Progenitor cell of endocrine pancreas (in vitro differentiated cells): ENCODE results near the gene FMN2. TPM values are rescaled to one million over a fixed set of nuclear protein-coding genes. Genes with fewer than 3 reads are reported as not detected.

Source experiments
- DNase-seq: peaks from one replicate; pipeline ENCODE4 v3.0.0; 2021; ENCODE audit warnings: low spot score; ENCODE audit not compliant: unreplicated experiment
- H3K27ac Mint-ChIP-seq: 2 replicates; pipeline ENCODE4 v1.8.0; 2021; ENCODE audit warnings: mild to moderate bottlenecking, moderate library complexity, mixed read lengths
- H3K27me3 Mint-ChIP-seq: 2 replicates; pipeline ENCODE4 v1.8.0; 2021; ENCODE audit warnings: mixed read lengths
- H3K36me3 Mint-ChIP-seq: 2 replicates; pipeline ENCODE4 v1.8.0; 2022; ENCODE audit warnings: mixed read lengths; ENCODE audit not compliant: insufficient read depth
- H3K4me1 Mint-ChIP-seq: 2 replicates; pipeline ENCODE4 v1.8.0; 2021; ENCODE audit warnings: low read depth, mixed read lengths
- H3K4me3 Mint-ChIP-seq: 2 replicates; pipeline ENCODE4 v1.8.0; 2021; ENCODE audit warnings: low read depth, mild to moderate bottlenecking, moderate library complexity, mixed read lengths
- H3K9me3 Mint-ChIP-seq: 2 replicates; pipeline ENCODE4 v1.8.0; 2021; ENCODE audit warnings: low read depth, mixed read lengths
- total RNA-seq: library from RNA; stranded (reverse); gene quantifications from 2 replicates; pipeline ENCODE4 v1.2.1, GENCODE V29; 2021
- TF ChIP-seq, protein P1 (sequence below): fragments of 200-600 bp; sonication (generic); IDR thresholded peaks from one replicate; pipeline ENCODE4 v1.5.0; 2021; ENCODE audit warnings: antibody characterized with exemption, mild to moderate bottlenecking; ENCODE audit not compliant: unreplicated experiment

The FMN2 gene
- total RNA-seq, 1 donor from 2014 or later, result 3.2 TPM

DNA sequence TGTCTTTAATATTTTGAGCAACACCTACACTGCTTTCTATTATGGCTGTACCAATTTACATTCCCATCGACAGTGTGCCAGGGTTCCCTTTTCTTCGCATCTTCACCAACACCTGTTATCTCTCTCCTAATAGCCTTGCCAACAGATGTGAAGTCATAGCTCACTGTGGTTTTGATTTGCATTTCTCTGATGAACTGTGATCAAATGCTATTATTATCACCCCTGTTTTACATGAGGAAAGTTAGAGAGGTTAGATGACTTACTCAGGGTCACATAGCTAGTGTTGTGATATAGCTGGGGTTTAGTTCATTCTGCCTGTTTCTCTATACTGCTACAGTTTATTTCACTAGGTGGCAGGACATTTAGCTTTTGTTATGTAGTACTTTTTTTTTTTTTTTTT, 204.1 kb downstream of the FMN2 start:
- Mint-ChIP-seq H3K4me3 (no peak overlapping the region), H3K27me3 (no peaks in the 10 kb centered on the region), H3K4me1 (peaks cover 13% of the 10 kb centered on the region), H3K27ac (no peak overlapping the region), H3K36me3 (no peaks in the 10 kb centered on the region), H3K9me3 (no peaks in the 10 kb centered on the region)
- no peak for DNase-seq
- TF ChIP-seq, protein P1, sequence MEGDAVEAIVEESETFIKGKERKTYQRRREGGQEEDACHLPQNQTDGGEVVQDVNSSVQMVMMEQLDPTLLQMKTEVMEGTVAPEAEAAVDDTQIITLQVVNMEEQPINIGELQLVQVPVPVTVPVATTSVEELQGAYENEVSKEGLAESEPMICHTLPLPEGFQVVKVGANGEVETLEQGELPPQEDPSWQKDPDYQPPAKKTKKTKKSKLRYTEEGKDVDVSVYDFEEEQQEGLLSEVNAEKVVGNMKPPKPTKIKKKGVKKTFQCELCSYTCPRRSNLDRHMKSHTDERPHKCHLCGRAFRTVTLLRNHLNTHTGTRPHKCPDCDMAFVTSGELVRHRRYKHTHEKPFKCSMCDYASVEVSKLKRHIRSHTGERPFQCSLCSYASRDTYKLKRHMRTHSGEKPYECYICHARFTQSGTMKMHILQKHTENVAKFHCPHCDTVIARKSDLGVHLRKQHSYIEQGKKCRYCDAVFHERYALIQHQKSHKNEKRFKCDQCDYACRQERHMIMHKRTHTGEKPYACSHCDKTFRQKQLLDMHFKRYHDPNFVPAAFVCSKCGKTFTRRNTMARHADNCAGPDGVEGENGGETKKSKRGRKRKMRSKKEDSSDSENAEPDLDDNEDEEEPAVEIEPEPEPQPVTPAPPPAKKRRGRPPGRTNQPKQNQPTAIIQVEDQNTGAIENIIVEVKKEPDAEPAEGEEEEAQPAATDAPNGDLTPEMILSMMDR, result no peak

DNA sequence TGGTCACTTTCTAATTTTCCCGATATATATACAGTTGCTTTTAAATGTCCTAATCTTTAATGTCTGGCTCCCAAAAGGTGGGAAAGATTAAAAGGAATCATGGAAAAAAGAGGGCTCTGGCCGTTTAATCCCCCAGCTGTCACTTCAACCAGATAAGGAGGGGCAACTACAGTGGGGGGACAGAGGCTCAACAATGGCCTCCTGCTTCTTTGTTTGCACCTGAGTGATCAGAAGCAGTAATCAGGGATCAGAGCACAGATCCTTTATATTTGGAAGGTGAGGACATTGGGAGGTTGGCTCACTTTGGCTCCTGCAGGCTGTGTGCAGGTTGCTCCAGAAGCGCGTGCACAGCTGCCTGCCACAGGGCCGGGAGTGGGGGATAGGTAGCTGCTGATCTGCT, 212.8 kb downstream of the FMN2 start:
- TF ChIP-seq, protein P1, result no peak
- peaks cover 10% of the 10 kb centered on the region for H3K4me1 Mint-ChIP-seq
- no peak overlapping the region for H3K27ac Mint-ChIP-seq
- H3K9me3 Mint-ChIP-seq, result peaks cover 15% of the 10 kb centered on the region
- DNase-seq, result no peak
- H3K4me3 Mint-ChIP-seq, result no peak overlapping the region
- peaks cover 9% of the 10 kb centered on the region for H3K27me3 Mint-ChIP-seq
- H3K36me3 Mint-ChIP-seq, result peaks cover 3% of the 10 kb centered on the region

DNA sequence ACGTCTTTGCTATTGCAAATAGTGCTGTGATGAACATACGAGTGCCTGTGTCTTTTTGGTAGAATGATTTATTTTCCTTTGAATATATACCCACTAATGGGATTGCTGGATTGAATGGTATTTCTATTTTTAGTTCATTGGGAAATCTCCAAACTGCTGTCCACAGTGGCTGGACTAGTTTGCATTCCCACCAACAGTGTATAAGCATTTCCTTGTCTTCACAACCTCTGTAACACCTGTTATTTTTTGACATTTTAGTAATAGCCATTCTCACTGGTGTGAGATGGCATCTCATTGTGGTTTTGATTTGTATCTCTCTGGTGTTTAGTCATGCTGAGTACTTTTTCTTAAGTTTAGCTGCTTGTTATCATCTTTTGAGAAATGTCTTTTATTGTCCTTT, 215.0 kb downstream of the FMN2 start:
- Mint-ChIP-seq H3K9me3 (peaks cover 15% of the 10 kb centered on the region), H3K27me3 (peaks cover 9% of the 10 kb centered on the region), H3K4me3 (no peak overlapping the region), H3K36me3 (peaks cover 3% of the 10 kb centered on the region), H3K27ac (no peak overlapping the region), H3K4me1 (peaks cover 15% of the 10 kb centered on the region)
- TF ChIP-seq, protein P1, result no peak
- DNase-seq, result no peak

DNA sequence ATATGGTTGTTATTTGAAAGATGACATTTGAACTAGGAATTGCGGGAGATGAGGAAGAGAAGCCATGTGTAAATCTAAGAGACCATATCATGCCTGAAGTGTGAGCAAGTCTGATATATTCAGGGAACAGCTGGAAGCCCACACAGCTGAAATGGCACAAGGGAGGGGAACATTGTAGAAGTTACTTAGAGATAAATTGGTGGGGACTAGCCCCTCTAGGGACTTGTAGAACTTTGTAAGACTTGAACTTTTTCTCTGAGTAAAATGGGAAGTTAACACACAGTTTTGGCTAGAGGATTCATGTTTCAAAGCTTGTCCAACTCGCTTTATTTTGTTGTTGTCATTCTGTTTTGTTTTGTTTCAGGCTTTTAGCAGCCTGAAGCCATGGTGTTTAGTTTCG, 216.4 kb downstream of the FMN2 start:
- no peak for DNase-seq
- Mint-ChIP-seq H3K4me3 (no peak overlapping the region), H3K4me1 (peaks cover 15% of the 10 kb centered on the region)

DNA sequence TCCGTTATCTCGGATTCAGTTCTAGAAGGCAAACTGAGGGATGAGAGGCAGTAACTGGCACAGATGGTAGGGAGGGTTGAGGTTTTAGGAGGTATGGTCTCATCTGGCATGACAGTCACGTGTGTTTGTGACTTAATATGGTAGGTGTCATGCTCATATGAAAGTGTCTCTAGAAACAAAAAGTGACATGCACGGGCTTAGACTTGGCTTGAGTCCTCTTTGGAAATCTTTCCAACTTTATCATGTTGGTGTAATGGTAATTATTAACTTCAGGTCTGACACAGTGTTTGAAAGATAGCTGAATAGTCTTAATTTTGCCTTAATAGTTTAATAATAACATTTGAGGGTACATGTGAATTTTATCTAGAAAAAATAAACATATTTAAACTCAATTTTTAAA, 218.1 kb downstream of the FMN2 start:
- Mint-ChIP-seq H3K27me3 (peaks cover 4% of the 10 kb centered on the region), H3K9me3 (peaks cover 6% of the 10 kb centered on the region), H3K4me3 (no peak overlapping the region), H3K4me1 (peaks cover 8% of the 10 kb centered on the region), H3K36me3 (peaks cover 1% of the 10 kb centered on the region), H3K27ac (no peak overlapping the region)
- DNase-seq, result no peak
- TF ChIP-seq, protein P1, result no peak

More for the DNA sequence above, 216.4 kb downstream of the FMN2 start:
- Mint-ChIP-seq H3K27ac (no peak overlapping the region), H3K9me3 (peaks cover 13% of the 10 kb centered on the region), H3K36me3 (peaks cover 3% of the 10 kb centered on the region), H3K27me3 (peaks cover 9% of the 10 kb centered on the region)
- TF ChIP-seq, protein P1, result no peak
